COLO829 (cell line): ENCODE results near the gene ETFB.
A peak's percentile ranks its signal among the peaks of the same experiment; 100 is the strongest.
"Not testable (repeated sequence)": the region's sequence is repeated elsewhere in the genome, so short reads cannot be mapped to it uniquely, and the experiment has no call there.

ENCODE experiments used
- DNase-seq: peaks from one replicate; pipeline ENCODE4 v3.0.0; 2012; ENCODE audit warnings: low spot score

ETFB gene

DNA sequence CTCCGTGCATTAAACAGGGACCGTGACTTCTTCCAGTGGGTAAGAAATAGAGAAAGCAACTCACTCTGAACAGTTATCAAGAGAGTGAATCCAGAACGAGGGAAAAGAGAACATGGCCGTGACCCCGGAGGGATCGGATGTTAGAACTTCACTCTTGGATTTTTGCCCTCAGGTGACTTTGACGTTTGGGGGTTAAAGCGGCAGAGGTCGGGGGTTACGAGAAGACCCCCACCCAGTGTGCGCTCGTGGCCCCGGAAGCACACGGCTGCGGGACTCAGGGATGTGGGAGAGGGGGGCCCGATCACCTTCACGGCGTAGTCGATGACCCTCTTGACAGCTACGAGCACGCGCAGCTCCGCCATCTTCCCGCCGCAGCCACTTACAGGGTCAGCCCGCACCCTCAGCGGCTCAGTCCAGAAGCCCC lies at the start of gene ETFB:
ETFB (minus strand) TSS at position 424 of the 424 bp plus-strand sequence; CDS start at position 362, 62 bp downstream.
- no peak for DNase-seq

DNA sequence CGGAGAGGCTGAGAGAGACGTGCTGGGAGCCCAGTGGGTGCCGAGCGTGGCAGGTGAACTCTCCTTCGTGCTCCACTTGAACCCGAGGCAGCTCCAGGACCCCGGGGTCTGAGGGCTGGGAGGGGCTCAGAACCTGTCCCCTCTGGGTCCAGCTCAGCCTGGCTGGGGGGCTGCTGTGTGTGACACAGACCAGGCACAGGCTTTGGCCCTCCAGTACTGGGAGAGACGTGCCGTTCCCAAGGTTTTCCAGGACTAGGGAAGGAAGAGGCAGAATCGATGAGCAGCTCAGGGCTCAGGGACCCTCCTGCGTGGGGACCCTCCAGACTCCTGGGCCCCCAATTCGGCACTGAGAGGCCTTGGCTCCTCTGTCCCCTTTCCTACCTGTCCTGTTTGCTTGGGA lies 49.0 kb upstream of the ETFB start:
- no peak for DNase-seq

DNA sequence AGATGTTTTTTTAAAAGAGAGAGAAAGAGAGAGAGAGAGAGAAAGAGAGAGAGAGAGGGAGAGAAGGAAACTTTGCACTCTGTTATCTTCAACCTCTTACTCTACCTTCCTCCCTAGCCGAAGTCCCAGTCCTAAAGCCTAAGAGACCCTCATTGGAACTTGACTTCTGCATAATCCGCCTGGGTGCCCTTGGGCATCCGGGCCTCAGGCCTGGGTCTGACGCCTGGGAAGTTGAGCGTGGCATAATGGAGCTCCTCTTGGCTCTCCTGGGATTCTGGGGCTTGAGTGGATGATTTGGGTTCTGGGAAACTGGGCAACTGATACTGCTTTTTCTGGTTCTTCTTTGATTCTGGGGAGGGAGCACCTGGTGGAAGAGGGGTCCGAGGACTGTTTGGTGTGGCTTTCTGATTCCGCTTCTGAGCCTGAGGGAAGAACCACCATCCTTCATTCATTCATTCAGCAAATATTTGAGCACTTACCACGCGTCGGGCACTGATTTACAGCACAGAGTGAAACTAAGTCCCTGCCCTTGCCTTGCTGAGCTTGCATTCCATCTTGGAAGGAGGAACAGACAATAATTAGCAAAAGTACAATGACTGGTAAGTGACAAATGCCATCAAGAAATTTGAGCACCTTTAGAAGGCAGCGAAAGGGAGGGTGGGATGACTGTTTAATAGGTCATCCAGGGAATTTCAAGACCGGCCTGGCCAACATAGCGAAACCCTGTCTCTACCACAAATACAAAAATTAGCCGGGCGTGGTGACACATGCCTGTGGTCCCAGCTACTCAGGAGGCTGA lies 45.0 kb upstream of the ETFB start:
- DNase-seq: no peak

DNA sequence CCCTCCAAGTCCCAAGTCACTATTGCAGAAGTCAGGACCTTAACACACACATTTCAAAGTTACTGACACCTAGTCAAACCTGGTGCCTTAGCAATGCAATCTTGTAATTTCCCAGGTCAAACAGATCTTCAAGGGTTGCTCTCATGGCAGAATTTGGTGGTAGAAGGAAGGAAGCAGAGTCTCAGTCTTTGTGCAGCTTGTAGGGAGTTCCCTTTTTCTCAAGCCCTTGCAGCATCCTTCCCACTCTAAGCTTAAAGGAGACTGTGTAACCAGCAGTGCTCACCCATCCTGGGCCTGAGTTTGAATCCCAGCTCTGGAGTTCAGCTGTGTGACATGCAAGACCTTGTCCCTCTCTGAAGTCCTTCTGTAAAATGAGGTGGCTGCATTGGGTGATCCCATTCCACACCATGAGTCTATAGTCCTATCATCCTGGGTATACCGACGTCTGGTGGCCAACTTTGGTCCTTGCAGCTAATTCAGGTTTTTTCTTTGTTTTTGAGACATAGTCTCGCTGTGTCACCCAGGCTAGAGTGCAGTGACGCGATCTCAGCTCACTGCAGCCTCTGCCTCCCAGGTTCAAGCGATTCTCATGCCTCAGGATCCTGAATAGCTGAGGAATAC lies 41.4 kb upstream of the ETFB start:
- DNase-seq: peak; percentile 23

DNA sequence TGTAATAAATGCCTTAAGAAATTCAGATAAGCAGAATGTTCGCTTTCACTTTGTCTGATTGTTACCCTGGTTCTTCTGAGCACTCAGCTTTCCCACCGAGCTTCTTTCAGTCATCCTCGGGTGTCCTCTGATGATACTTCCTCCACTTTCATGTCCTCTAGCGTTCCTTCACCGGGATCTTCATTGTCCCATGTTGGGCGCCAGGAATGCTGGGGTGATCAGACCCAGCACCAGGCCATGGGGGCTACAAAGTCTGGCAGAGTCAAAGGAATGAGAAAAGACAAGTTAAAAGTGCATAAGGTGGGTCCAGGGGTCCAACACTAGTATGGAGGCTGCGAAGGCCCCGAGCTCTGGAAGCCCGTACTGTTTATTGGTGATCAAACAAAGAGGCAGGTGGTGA lies 35.9 kb upstream of the ETFB start:
- no peak for DNase-seq

DNA sequence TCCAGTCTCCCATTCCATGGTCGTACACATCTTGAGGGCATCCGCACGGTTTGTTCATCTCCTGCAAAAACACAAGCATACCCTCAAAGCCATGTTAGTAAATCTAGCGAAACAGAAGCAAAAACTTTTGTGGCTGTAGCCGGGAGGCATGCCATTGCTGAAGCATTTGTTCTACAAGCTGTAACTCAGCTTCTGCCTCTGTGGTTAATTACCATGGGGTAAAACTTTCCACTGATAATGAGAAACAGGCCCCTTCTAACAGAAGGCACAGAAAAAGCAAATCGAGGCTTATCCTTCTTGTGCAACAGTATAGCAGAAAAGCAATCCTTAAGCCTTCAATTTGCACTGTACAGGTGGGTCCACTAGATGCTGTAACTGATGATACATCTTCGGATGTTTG lies 33.7 kb upstream of the ETFB start:
- DNase-seq: not testable (repeated sequence)

DNA sequence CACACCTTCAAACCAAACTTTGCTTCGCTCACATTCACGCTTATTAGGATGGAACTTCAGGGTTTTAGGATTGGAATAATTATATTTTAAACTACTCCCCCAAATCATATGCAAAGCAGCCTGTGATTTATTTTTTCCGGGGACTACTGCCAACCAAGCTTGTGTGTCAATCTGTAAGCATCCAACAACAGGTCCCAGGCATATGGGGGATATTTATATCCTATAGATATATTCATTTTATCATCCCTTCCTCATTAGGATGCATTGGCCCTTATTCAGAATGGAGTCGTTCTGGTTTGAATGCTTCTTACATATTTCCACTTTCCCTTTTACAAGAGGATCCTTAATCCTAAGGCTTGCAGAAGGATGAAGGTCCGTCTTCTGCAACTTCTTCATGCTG lies 33.0 kb upstream of the ETFB start:
- DNase-seq: no peak

DNA sequence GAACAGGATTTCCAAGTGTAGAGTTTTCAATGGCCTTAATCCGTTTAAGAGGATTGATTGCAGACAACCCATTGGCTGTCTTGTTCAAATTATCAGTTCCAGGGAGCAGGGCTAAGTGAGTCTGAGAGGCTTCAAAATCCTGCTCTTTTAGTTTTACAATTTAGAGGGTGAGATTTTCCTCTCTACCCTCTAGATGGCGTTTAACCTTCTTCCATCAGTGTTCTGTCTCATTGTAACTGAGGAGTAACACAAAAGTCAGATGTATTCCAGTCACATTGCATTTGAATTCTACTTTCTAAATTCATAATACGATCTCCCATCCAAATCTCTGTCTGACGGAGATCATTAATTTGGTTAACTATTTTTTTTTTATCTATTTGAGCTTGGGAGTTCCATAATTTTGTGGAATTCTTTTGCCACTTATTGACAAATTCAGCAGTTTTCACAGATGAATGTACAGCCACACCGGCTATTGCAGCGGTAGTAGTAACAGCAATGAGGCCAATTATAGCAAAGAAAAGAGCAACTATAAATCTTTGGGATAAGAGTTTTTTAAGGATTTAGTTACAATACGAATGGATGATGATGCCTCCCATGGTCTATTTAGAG lies 32.0 kb upstream of the ETFB start:
- DNase-seq: peak; percentile 55

DNA sequence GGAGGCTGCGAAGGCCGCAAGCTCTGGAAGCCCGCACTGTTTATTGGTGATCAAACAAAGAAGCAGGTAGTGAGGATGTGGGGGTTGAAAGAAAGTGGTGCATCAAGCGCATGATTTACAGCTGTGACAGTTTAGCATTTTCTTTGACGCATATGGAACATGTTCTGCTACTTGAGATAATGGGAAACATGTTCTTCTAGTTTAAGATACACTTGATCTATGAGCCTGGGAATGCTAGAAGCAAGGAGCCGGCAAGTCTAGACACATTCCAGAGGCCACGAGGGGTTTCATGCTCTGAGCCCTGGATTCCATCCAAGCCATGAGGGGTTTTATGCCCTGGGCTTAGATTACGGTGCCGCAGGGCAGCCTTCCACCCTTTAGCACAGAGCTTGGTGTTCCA lies 31.3 kb upstream of the ETFB start:
- not testable (repeated sequence) for DNase-seq

DNA sequence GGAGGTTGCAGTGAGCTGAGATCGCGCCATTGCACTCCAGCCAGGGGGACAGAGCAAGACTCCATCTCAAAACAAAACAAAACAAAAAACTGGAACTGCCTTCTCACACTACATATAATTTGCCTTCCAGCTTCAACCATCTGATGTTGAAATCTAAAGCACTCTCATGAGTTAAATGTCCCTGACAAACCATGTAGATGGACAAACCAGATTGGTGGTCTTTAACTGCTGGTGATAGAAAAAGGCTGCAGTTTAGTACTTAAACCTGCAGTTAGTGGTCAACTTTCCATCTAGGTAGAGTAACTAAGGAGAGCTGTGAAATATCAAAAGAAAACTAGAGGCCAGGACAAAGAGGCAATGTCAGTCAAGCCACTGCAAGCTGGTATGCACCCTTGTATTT lies 30.0 kb upstream of the ETFB start:
- no peak for DNase-seq

DNA sequence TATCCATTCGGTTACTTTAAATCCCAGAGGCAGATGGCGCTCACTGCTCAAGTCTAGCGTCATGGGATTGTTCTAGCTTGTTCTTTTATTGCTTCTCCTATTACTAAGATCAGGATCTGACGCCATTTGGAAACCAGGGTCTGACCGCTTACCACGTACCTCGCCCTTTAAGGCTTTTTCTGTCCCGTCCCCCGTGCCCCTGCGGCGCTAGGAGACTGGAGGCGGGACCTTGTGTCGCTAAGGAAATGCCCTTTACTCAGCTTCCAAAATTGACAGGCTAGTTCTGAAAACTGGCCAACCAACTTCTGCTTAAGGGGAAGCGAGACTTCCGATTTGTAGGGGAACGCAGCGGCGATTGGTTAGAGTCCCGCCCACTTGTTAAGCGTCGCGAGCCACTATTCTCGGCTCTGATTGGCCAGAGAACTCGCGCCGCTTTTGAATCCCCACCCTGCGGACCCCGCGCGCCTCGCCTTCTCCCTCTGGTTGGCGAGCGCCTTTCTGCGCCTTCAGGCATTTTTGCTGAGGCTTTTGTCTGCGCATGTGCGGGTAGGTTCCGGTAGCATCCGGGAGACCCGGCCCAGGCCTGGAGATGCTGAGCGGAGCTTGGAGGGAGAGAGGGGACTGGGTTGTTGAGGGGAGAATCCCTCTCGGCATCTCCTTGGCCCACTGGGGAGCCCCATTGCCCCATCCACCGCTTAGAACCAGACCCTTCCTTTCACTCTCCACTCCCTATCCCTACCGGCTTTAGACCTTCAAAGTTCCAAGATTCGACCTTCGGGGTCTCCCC lies 28.1 kb upstream of the ETFB start:
- peak; percentile 96 for DNase-seq

DNA sequence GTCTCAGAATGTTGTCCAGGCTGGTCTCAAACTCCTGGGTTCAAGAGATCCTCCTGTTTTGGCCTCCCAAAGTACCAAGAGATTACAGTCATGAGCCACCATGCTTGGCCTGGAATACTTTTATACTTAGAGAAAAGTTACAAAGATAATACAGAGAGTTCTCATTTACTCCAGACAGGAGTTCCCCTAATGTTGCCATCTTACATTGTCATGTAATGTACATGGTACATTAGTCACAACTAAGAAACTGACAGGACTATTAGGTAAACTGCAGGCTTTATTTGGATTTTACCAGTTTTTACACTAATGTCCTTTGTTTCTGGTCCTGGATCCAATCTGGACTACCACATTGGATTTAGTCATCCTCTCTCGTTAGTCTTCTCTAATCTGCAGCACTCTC lies 26.5 kb upstream of the ETFB start:
- DNase-seq: no peak

DNA sequence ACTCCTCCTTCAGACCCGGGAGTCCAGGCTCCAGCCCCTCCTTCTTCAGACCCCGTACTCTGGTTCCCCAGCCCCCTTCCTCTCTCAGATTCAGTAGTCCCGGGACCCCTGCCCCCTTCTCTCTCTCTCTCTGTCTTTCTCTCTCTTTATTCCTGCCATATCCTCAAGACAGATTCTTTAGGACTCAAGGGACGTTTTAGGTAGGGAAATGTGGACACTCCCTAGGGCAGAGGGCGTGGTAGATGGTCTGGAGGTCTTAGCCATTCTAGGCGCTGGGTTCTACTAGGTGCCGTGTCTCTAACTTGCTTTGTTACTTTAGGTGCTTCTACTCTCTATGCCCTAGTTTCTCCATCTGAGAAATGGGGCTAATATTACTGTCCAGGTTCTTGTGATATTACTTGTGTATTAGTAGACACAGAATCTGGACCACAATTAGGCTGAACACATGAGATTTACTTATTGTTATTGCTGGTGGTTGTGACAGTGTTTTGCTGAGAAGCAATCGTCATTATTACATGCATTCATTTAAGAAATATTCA lies 25.0 kb upstream of the ETFB start:
- DNase-seq: no peak

DNA sequence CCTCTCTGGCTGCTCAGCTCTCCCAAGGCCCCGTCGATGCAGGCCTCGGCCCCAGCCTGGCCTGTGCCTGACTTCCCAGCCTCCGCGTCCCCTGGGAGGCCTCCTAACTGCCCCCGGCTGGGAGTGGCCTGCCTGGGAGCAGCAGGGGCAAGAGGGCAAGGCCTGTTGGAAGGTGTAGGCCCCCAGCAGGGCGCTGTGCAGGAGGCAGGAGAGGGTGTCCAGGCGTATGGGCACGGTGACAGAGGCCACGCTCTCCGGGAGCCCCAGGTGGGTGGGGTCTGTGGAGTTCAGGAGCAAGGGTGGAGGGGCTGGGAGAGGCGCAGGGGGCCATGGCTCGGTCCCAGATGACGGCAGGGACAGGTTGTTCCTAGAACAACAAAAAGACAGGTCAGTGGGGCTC lies 23.0 kb upstream of the ETFB start:
- DNase-seq: no peak

DNA sequence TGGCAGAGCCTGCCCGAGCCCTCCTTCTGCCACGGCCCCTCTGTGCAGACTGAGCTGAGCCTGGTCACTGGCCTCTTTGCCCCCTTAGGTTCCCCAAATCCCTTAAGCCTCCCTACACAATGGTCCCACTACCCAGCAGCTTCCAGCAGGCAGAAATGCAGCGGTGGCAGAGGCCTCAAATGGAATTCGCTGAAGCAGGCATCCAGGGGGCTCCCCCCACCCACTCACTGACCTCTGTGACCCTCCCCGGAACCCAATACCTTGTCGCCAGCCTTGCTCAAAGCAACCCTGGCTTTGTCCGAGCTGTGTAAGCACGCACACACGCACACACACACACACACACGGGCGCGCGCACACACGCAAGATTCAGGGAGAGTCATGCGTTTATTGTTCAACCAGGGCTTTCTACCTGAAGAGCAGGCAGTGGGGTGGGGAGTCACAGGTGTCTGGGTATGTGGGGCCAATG lies 21.8 kb upstream of the ETFB start, which contains the start of gene LIM2:
LIM2 (minus strand) TSS at position 51 of the 466 bp plus-strand sequence. CDS start 531 bp downstream, outside the sequence.
- DNase-seq: no peak

DNA sequence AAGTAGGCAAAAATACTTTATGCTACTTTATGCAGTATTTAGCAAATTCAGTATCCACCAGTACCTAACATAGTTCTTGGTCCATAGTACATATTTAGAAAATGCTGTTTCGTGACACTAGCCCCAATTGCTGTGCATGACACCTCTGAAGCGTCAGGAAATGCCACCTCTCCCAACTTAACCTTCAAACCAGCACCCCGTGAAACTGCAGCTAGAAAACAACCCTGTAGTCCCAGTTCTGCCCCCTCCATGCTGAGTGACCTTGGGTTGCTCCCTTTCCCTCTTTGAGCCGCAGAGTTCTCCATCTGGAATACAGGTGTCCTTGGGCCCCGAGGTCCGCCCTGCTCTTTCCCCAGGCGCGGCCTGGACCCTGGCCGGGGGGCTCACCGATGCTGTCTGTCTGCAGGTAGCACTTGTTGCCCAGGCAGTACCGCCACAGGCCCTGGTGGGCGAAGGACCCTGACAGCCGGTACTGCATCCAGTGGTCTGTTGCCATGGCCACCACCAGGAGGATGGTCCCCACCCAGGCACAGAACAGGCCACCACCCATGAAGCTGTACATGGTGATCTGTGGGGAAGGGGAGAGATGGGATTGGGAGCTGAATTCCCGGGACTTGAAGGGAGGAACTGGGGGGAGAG lies 20.8 kb upstream of the ETFB start:
- no peak for DNase-seq

DNA sequence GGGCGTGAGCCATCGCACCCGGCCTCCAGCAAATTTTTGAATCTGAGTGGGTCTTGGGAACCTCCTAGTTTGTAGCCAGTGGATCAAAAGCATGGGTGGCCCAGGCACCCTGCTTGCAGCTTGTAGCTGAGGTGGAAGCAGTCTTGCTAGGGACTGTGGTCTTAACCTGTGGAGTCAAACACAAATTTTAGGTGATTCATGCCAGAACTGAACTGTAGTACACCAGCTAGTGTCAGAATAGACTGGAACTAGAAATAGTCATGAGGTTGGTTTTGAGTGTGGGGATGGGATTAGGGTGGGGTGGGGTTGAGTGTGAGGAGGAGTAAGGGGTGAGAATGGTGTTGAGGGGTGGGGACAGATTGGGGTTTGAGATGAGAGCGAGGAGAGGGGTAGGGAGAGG lies 15.8 kb upstream of the ETFB start:
- DNase-seq: no peak

DNA sequence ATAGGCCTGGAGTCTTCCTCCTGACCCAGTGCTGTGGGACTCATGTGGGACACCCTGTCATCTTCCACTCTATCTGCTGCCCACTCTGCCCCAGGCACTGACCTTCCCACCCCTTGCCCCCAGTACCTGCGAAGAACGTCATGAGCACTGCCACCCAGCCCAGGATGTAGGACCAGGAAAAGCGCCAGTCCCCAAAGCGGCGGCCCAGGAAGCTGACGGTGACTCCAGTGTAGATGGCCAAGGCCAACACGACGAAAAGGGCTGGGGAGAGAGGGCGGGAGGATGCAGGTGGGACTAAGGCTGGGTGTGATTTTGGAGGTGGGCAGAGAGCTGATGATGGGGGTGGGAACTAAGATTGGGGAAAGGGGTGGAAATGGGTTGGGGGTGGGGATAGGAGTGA lies 14.2 kb upstream of the ETFB start:
- DNase-seq: no peak

DNA sequence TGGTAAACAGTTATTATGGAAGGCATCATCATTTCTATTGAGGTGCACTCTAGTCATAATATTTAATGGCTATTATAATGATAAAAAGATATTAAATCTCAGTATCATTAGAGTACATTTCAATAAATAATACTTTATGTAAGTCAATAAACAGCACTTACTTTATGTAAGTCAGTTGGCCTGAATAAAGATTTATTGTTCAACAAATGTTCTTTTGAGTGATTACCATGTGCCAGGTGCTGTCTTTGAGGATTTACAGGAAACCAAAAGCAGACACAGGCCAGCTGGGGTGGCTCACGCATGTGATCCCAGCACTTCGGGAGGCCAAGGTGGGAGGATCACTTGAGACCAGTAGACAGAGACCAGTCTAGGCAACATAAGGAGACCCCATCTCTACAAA lies 11.2 kb upstream of the ETFB start:
- DNase-seq: no peak

DNA sequence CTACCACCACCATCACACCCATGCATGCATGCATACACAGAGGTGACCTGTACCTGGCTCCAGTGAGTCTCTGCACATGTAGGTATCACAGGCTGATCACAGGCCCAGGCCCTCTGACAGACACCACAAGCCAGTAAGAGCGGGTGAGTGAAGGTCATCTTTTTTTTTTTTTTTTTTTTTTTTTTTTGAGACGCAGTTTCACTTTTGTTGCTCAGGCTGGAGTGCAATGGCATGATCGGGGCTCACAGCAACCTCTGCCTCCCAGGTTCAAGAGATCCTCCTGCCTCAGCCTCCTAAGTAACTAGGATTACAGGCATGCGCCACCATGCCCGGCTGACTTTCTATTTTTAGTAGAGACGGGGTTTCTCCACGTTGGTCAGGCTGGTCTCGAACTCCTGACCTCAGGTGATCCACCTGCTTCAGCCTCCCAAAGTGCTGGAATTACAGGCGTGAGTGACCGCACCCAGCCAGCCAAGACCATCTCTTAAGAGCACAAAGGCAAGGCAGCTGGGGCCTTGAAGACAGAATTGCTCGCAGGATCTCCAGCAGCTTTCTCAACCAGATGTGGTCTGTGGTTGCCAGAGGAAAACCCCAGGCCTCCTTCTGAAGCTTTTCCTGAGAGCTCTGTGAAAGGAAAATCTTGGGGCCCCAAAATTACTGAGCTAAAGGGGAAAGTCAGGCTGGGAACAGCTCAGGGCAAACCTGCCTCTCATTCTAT lies 9.5 kb upstream of the ETFB start:
- no peak for DNase-seq
